Upper lobe of left lung (tissue), 6 donors: ENCODE measurements around the gene HIVEP3. TPM values are rescaled to one million over a fixed set of nuclear protein-coding genes. Genes with fewer than 3 reads are reported as not detected.
"Not testable (repeated sequence)": the region's sequence is repeated elsewhere in the genome, so short reads cannot be mapped to it uniquely, and the experiment has no call there.

Experiments used
- ATAC-seq, 2 donors: fragments of 200-7000 bp; cut with Tn5 transposase; one replicate each; pipeline ENCODE4 v1.9.1; 2022; ENCODE audit warnings: mild to moderate bottlenecking in 2 of 2, moderate library complexity in 2 of 2; ENCODE audit not compliant: low FRiP score in 2 of 2
- DNase-seq, 2 donors: peaks; one replicate each; pipeline ENCODE4 v3.0.0-alpha.2; 2019 to 2020
- H3K27ac ChIP-seq, 4 donors: fragments of 200-600 bp; sonication (generic); one replicate each; pipeline ENCODE4 v1.5.1; 2016 to 2019
- H3K27me3 ChIP-seq, 4 donors: fragments of 200-600 bp; sonication (generic); one replicate each; pipeline ENCODE4 v1.5.1; 2017 to 2019
- H3K36me3 ChIP-seq, 4 donors: fragments of 200-600 bp; sonication (generic); one replicate each; pipeline ENCODE4 v1.5.1; 2016 to 2019
- H3K4me1 ChIP-seq, 4 donors: fragments of 200-600 bp; sonication (generic); one replicate each; pipeline ENCODE4 v1.5.1; 2018 to 2019
- H3K4me3 ChIP-seq, 4 donors: fragments of 200-600 bp; sonication (generic); one replicate each; pipeline ENCODE4 v1.5.1; 2017 to 2019; ENCODE audit warnings: mild to moderate bottlenecking in 2 of 4, moderate library complexity in 1 of 4
- H3K9me3 ChIP-seq, 4 donors: fragments of 200-600 bp; sonication (generic); one replicate each; pipeline ENCODE4 v1.5.1; 2018 to 2019
- EP300 ChIP-seq, 4 donors: sonication (generic); formaldehyde crosslinking; IDR thresholded peaks; one replicate each; pipeline ENCODE4 v1.5.1; 2017; ENCODE audit warnings: antibody characterized with exemption in 4 of 4, control low read depth in 2 of 4
- POLR2A ChIP-seq, 4 donors: fragments of 450-650 bp; IDR thresholded peaks; one replicate each; pipeline ENCODE4 v1.5.1; 2016 to 2017; ENCODE audit warnings: antibody characterized with exemption in 4 of 4, mild to moderate bottlenecking in 2 of 4
- POLR2AphosphoS5 ChIP-seq, 2 donors: sonication (generic); formaldehyde crosslinking; IDR thresholded peaks; one replicate each; pipeline ENCODE4 v1.5.1; 2017; ENCODE audit warnings: antibody characterized with exemption in 2 of 2
- WGBS, 2 donors: methylation state at CpG; one replicate each; pipeline ENCODE4 v1.1.5; 2017 to 2018; 5-methylcytosine and 5-hydroxymethylcytosine counted together
- total RNA-seq, 6 donors: library from RNA; depleted of rRNA in 4 of 6; stranded (reverse); fragments of >200 nt in 4 of 6; gene quantifications; one replicate each; pipeline versions ENCODE4 v1.1.0 to v1.2.1, GENCODE V29; 2016 to 2021
- TF ChIP-seq, protein P1 (sequence below), 6 experiments: fragments of 450-650 bp in 4 of 6; fragments of 200-600 bp in 2 of 6; sonication (generic) in 2 of 6; IDR thresholded peaks; one replicate each; pipeline ENCODE4 v1.5.1; 2016 to 2019; ENCODE audit warnings: antibody characterized with exemption in 6 of 6
- donor health status: DM: no; HTN: no; CAD: no; lungs with moderate emphysema.
- donor health status: DM: no; HTN: yes; CAD: no; lungs with severe emphysema.

The HIVEP3 gene
- total RNA-seq, 6 donors from 2014 or later = 9.7 to 23.0 (median 11.6) TPM

- DNase-seq = no peak
- 46 to 55% methylated on average over 1 of the region's 1 CpG for WGBS, 2 donors
These were observed 7.0 kb upstream of the HIVEP3 start for GRCh38 chr1:41925712-41926111.

GRCh38 chr1:41924911-41925310, 6.2 kb upstream of the HIVEP3 start:
- no peak for ATAC-seq
- TF ChIP-seq EP300 (IDR thresholded peaks at IDR 0.05) = no peak
- Histone ChIP-seq H3K9me3 (no peaks in the 10 kb centered on the region), H3K36me3 (no peaks in the 10 kb centered on the region), H3K4me1 (peaks cover 0 to 3% (median under 1%) of the 10 kb centered on the region in 4 donors), H3K27ac (no peak overlapping the region), H3K4me3 (no peak overlapping the region), H3K27me3 (no peaks in the 10 kb centered on the region)
- no peak for DNase-seq
- 71 to 83% methylated on average over 2 of the region's 2 CpGs for WGBS, 2 donors

More at GRCh38 chr1:41925712-41926111, 7.0 kb upstream of the HIVEP3 start:
- ATAC-seq = no peak
- H3K36me3 ChIP-seq = no peaks in the 10 kb centered on the region
- no peak for TF ChIP-seq POLR2AphosphoS5 (IDR thresholded peaks at IDR 0.05)
- no peak for TF ChIP-seq POLR2A (IDR thresholded peaks at IDR 0.05)
- TF ChIP-seq, protein P1, sequence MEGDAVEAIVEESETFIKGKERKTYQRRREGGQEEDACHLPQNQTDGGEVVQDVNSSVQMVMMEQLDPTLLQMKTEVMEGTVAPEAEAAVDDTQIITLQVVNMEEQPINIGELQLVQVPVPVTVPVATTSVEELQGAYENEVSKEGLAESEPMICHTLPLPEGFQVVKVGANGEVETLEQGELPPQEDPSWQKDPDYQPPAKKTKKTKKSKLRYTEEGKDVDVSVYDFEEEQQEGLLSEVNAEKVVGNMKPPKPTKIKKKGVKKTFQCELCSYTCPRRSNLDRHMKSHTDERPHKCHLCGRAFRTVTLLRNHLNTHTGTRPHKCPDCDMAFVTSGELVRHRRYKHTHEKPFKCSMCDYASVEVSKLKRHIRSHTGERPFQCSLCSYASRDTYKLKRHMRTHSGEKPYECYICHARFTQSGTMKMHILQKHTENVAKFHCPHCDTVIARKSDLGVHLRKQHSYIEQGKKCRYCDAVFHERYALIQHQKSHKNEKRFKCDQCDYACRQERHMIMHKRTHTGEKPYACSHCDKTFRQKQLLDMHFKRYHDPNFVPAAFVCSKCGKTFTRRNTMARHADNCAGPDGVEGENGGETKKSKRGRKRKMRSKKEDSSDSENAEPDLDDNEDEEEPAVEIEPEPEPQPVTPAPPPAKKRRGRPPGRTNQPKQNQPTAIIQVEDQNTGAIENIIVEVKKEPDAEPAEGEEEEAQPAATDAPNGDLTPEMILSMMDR (IDR thresholded peaks at IDR 0.05) = no peak
- no peak for TF ChIP-seq EP300 (IDR thresholded peaks at IDR 0.05)
- no peaks in the 10 kb centered on the region for H3K9me3 ChIP-seq
- no peak overlapping the region for H3K27ac ChIP-seq
- H3K4me1 ChIP-seq = no peaks in the 10 kb centered on the region
- no peaks in the 10 kb centered on the region for H3K27me3 ChIP-seq
- H3K4me3 ChIP-seq = no peak overlapping the region

DNA sequence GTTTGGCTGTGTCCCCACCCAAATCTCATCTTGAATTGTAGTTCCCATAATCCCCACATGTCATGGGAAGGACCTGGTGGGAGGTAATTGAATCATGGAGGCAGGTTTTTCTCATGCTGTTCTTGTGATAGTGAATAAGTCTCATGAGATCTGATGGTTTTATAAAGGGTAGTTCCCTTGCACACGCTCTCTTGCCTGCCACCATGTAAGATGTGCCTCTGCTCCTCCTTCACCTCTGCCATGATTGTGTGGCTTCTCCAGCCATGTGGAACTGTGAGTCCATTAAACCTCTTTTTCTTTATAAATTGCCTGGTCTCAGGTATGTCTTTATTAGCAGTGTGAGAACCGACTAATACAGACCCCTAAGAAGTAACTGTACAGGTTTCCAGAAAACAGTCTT, 2.5 kb upstream of the HIVEP3 start:
- WGBS, 2 donors = 93 to 95% methylated on average over 2 of the region's 2 CpGs
- ATAC-seq, H3K36me3 ChIP-seq, H3K9me3 ChIP-seq, H3K4me3 ChIP-seq, H3K27ac ChIP-seq, DNase-seq, H3K27me3 ChIP-seq: not testable (repeated sequence)
- peaks cover 22 to 40% (median 28%) of the 10 kb centered on the region in 4 donors for H3K4me1 ChIP-seq

GRCh38 chr1:41920658-41921057, 1.9 kb upstream of the HIVEP3 start:
- ATAC-seq (no peak), DNase-seq (no peak)
- Histone ChIP-seq H3K27me3 (no peaks in the 10 kb centered on the region), H3K27ac (peak overlapping the region in 1 of 4 donors; percentile 40), H3K4me1 (peaks cover 27 to 46% (median 34%) of the 10 kb centered on the region in 4 donors), H3K36me3 (no peaks in the 10 kb centered on the region), H3K9me3 (no peaks in the 10 kb centered on the region), H3K4me3 (no peak overlapping the region)
- 93 to 96% methylated on average over 2 of the region's 2 CpGs for WGBS, 2 donors
- TF ChIP-seq POLR2AphosphoS5 (IDR thresholded peaks at IDR 0.05) (no peak), EP300 (IDR thresholded peaks at IDR 0.05) (no peak), POLR2A (IDR thresholded peaks at IDR 0.05) (no peak)
- TF ChIP-seq, protein P1 (IDR thresholded peaks at IDR 0.05) = no peak

DNA sequence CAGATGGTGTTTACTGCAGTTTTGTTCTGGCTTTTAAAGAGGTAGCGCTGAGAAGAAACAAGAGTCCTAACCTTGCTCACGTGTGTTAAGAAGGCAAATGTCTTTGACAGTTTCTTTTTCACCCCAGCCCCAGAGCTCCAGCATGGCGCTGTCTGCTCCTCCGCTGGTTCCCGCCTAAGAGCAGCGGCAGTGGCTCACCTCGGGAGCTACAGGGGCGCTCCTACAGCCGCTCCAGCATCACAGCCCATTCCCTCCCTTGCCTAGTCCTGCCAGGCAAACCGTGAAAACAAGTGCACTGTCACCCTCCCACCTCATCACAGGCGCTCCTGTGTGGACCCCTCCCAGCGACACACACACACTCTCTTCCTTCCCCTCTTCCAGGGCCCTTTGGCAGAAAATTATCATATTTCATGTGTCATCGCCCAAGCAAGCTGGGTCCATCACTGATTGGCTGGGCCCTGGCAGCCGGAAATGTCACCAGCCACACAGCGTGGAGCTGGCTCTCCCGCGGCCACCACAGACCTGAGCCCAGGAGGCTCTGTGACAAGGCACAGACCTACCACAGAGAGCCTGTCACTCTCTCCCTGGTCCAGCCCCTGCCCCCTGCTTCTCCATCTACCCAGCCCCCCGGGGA, 1.2 kb upstream of the HIVEP3 start:
- ATAC-seq = peak; percentile 34 to 75
- no peaks in the 10 kb centered on the region for H3K27me3 ChIP-seq
- TF ChIP-seq POLR2AphosphoS5 (IDR thresholded peaks at IDR 0.05) = peak; percentile 33 to 45
- TF ChIP-seq, protein P1 (IDR thresholded peaks at IDR 0.05) = no peak
- peak in 1 of 4 donors; percentile 50 for TF ChIP-seq POLR2A (IDR thresholded peaks at IDR 0.05)
- TF ChIP-seq EP300 (IDR thresholded peaks at IDR 0.05) = no peak
- peaks cover 34 to 54% (median 41%) of the 10 kb centered on the region in 4 donors for H3K4me1 ChIP-seq
- peak overlapping the region in 3 of 4 donors; percentile 40 to 71 (median 59) for H3K27ac ChIP-seq
- no peaks in the 10 kb centered on the region for H3K9me3 ChIP-seq
- WGBS, 2 donors = 46 to 48% methylated on average over 18 of the region's 18 CpGs
- peak overlapping the region in 3 of 4 donors; percentile 16 to 39 (median 33) for H3K4me3 ChIP-seq
- H3K36me3 ChIP-seq = no peaks in the 10 kb centered on the region
- peak; percentile 62 to 63 for DNase-seq

DNA sequence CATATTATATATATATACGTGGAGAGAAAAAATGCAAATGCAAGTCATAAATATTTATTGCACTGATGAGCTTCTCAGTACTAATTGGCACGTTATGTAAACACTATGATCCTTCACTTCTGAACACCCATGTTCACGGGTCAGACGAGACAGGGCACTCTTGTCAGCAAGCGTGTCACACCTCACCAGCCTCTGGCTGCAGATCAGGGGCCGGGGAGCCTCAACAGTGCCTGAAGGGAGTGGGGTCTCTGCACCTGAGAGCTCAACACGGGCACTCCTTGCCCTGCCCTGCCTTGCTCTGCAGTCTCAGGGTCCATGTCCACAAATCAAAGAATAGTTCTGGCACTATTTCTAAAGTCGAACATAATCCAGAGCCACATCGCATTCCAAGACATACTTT, 409 bp upstream of the HIVEP3 start:
- Histone ChIP-seq H3K27me3 (no peaks in the 10 kb centered on the region), H3K4me3 (peak overlapping the region in 1 of 4 donors; percentile 39), H3K27ac (peak overlapping the region in 2 of 4 donors; percentile 40 to 59), H3K36me3 (no peaks in the 10 kb centered on the region), H3K4me1 (peaks cover 35 to 61% (median 44%) of the 10 kb centered on the region in 4 donors), H3K9me3 (no peaks in the 10 kb centered on the region)
- WGBS, 2 donors = 53 to 55% methylated on average over 9 of the region's 9 CpGs
- ATAC-seq (no peak), DNase-seq (peak in 1 of 2 donors; percentile 13)
- no peak for TF ChIP-seq POLR2A (IDR thresholded peaks at IDR 0.05)
